ENCODE measurements around the gene RWDD2A. TPM values are rescaled to one million over a fixed set of nuclear protein-coding genes. Genes with fewer than 3 reads are reported as not detected.

The RWDD2A gene
- 4.0 TPM for total RNA-seq
- 5.5 TPM for polyA plus RNA-seq (ENCODE audit: insufficient read depth, low read depth, low replicate concordance)
- long read RNA-seq, donor 1, partial matches to known transcripts = 0 of 3 reads
- long read RNA-seq, donor 1, other reads (novel, unspliced or antisense) = 0 of 3 reads
- long read RNA-seq, donor 2, partial matches to known transcripts = 0 of 4 reads
- long read RNA-seq, donor 2, other reads (novel, unspliced or antisense) = 0 of 4 reads
- long read RNA-seq, donor 3, transcript RWDD2A-201 (3 exons, 3,744 nt) = major isoform, 5 of 5 reads
- long read RNA-seq, donor 3, partial matches to known transcripts = 0 of 5 reads
- long read RNA-seq, donor 3, other reads (novel, unspliced or antisense) = 0 of 5 reads
- long read RNA-seq, donor 4, partial matches to known transcripts = 0 of 1 reads
- long read RNA-seq, donor 4, other reads (novel, unspliced or antisense) = 0 of 1 reads
- long read RNA-seq, donor 5, partial matches to known transcripts = 0 of 1 reads
- long read RNA-seq, donor 5, other reads (novel, unspliced or antisense) = 0 of 1 reads
- long read RNA-seq, donor 6, partial matches to known transcripts = 0 of 1 reads
- long read RNA-seq, donor 6, other reads (novel, unspliced or antisense) = 0 of 1 reads
- long read RNA-seq, donor 7, transcript RWDD2A-201 (3 exons, 3,744 nt) = major isoform, 7 of 13 reads
- long read RNA-seq, donor 7, partial matches to known transcripts = 2 of 13 reads
- long read RNA-seq, donor 7, other reads (novel, unspliced or antisense) = 4 of 13 reads
- long read RNA-seq, donor 8, partial matches to known transcripts = 0 of 2 reads
- long read RNA-seq, donor 8, other reads (novel, unspliced or antisense) = 0 of 2 reads
- long read RNA-seq, donor 9, partial matches to known transcripts = 0 of 1 reads
- long read RNA-seq, donor 9, other reads (novel, unspliced or antisense) = 0 of 1 reads
- long read RNA-seq, donor 10, transcript RWDD2A-201 (3 exons, 3,744 nt) = major isoform, 5 of 5 reads
- long read RNA-seq, donor 10, partial matches to known transcripts = 0 of 5 reads
- long read RNA-seq, donor 10, other reads (novel, unspliced or antisense) = 0 of 5 reads

DNA sequence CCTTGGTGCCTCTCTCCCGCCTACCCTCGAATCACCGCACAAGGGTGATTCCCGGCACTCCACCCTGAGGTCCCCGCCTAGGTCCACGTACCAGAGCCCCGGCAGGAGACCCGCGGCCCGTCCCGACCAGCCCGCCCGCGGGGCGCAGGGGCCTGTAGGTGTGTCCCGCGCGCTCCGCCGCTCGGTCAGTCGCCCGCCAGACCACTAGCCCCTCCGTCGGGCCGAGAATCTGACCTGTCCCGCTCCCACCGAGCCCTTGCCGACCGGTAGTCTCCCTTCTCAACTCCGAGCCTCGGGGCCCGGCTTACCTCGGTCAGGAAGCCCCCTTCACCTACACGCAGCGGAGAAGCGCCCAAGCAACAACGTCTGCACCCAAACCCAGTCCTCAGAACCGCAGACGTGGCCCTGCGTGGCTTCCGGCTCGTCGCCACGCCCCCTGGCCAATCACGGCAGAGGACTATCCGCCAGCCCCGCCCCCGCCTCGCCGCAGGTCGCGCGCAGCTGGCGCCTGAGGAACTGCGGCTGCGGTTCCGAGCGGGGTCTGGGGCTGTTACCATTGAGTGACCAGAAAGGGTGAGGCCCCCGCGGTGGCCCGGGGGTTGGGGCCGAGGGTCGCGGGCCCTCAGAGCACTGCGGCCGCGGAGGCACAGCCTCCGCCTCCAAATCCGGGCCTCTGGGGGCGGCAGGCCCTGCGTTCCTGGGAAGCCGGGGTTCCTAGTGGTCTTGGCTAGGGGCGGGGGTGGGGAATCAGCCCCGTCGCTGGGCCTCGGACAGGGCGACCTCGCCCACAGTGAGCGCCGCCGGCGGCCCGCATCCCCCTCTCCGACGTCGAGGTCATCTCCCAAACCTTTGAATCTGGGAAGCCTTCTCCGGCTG is at the start of gene RWDD2A, which contains the start of gene PGM3:
Gene RWDD2A (plus strand): TSS at position 487 of the 876 bp plus-strand sequence. CDS start 1,095 bp downstream, outside the sequence.
Gene PGM3 (minus strand): TSS at position 395 of the 876 bp plus-strand sequence. CDS start 2,253 bp downstream, outside the sequence.
- peak within 1 kb of the TSS; percentile 61 to 78 (median 75) for H3K9ac ChIP-seq (ENCODE audit: low read length in 3 of 3)
- no peak for TF ChIP-seq CTCF (IDR thresholded peaks at IDR 0.05; ENCODE audit: borderline replicate concordance, extremely low read depth, insufficient read depth)
- no peak for FAIRE-seq
- DNase-seq = peak; percentile 90 to 96 (median 94)
- H3K4me3 ChIP-seq (ENCODE audit: low read length in 3 of 3) = peak within 1 kb of the TSS; percentile 71 to 87 (median 85)
- intact Hi-C loops (cut with DNase I) = no loop called here
- H3K27ac ChIP-seq (ENCODE audit: low read depth in 2 of 2, low read length in 2 of 2) = peak within 1 kb of the TSS; percentile 59 to 76
- no peaks in the 10 kb centered on the region for H3K9me3 ChIP-seq (ENCODE audit: control insufficient read depth in 2 of 3, insufficient read depth in 1 of 3, low read length in 3 of 3)
- peaks cover 0 to 3% (median 0%) of the 10 kb centered on the region in 3 donors for H3K4me1 ChIP-seq (ENCODE audit: control insufficient read depth in 2 of 3, insufficient read depth in 2 of 3, low read depth in 1 of 3, low read length in 3 of 3)
- no peaks in the 10 kb centered on the region for H3K27me3 ChIP-seq (ENCODE audit: control insufficient read depth, insufficient read depth, low read length)
- peaks cover 0 to 3% (median 0%) of the 10 kb centered on the region in 3 donors for H3K36me3 ChIP-seq (ENCODE audit: control insufficient read depth in 2 of 3, insufficient read depth in 3 of 3, low read length in 3 of 3)

DNA sequence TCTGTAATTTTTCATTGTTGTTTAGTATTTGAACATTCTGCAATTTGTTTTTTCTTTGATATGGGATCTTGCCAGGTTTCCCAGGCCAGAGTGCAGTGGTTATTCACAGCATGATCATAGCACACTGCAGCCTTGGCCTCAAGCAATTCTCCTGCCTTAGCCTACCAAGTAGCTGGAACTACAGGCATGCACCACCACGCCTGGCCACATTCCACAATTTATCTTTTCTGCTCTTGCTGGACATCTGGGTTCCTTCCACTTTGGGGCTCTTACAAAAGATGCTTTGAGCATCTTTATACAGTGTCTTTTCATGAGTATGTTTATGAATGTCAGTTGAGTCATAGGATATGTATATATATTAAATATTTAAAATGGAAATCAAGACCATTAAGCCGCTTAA is 42.0 kb upstream of the RWDD2A start:
- H3K27me3 ChIP-seq (ENCODE audit: control insufficient read depth, insufficient read depth, low read length) = no peaks in the 10 kb centered on the region
- no peaks in the 10 kb centered on the region for H3K4me1 ChIP-seq (ENCODE audit: control insufficient read depth in 2 of 3, insufficient read depth in 2 of 3, low read depth in 1 of 3, low read length in 3 of 3)
- H3K9me3 ChIP-seq (ENCODE audit: control insufficient read depth in 2 of 3, insufficient read depth in 1 of 3, low read length in 3 of 3) = no peaks in the 10 kb centered on the region
- intact Hi-C loops (cut with DNase I) = no loop called here
- no peak for FAIRE-seq
- H3K9ac ChIP-seq (ENCODE audit: low read length in 3 of 3) = no peak overlapping the region
- H3K36me3 ChIP-seq (ENCODE audit: control insufficient read depth in 2 of 3, insufficient read depth in 3 of 3, low read length in 3 of 3) = peaks cover 2 to 9% (median 8%) of the 10 kb centered on the region in 3 donors
- no peak overlapping the region for H3K27ac ChIP-seq (ENCODE audit: low read depth in 2 of 2, low read length in 2 of 2)
- DNase-seq = no peak
- TF ChIP-seq CTCF (IDR thresholded peaks at IDR 0.05; ENCODE audit: borderline replicate concordance, extremely low read depth, insufficient read depth) = no peak
- no peak overlapping the region for H3K4me3 ChIP-seq (ENCODE audit: low read length in 3 of 3)

DNA sequence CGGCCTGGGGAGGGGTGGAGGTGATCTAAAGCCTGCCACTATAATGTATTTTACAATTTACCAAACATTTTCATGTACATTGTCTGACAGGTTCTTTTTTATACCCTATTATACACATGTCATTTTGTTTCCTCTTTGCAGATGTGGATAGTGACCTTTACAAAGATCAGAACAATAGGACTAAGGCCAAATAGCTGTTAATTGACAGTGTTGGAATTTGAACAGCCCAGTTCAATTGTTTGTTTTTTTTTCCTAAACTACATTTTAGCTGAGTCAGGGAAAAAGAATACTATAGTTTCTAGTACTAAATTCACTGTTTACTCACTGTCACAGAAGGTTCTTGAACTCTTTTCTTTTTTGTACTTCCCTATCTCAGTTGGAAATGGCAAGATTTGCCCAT is 40.2 kb upstream of the RWDD2A start:
- no peak for FAIRE-seq
- Histone ChIP-seq H3K9ac (ENCODE audit: low read length in 3 of 3) (no peak overlapping the region), H3K9me3 (ENCODE audit: control insufficient read depth in 2 of 3, insufficient read depth in 1 of 3, low read length in 3 of 3) (no peaks in the 10 kb centered on the region), H3K4me1 (ENCODE audit: control insufficient read depth in 2 of 3, insufficient read depth in 2 of 3, low read depth in 1 of 3, low read length in 3 of 3) (no peaks in the 10 kb centered on the region), H3K36me3 (ENCODE audit: control insufficient read depth in 2 of 3, insufficient read depth in 3 of 3, low read length in 3 of 3) (peaks cover 2 to 13% (median 12%) of the 10 kb centered on the region in 3 donors), H3K27me3 (ENCODE audit: control insufficient read depth, insufficient read depth, low read length) (no peaks in the 10 kb centered on the region), H3K4me3 (ENCODE audit: low read length in 3 of 3) (no peak overlapping the region), H3K27ac (ENCODE audit: low read depth in 2 of 2, low read length in 2 of 2) (no peak overlapping the region)
- intact Hi-C loops (cut with DNase I) = no loop called here
- TF ChIP-seq CTCF (IDR thresholded peaks at IDR 0.05; ENCODE audit: borderline replicate concordance, extremely low read depth, insufficient read depth) = no peak
- peak in 1 of 5 donors; percentile 5 for DNase-seq
